GM21529 (cell line): ENCODE data around the gene SYNGR1.

ENCODE experiments used
- ATAC-seq: cut with Tn5 transposase; IDR thresholded peaks from one replicate; pipeline ENCODE4 v1.9.1; 2021; ENCODE audit not compliant: unreplicated experiment

SYNGR1 gene

DNA sequence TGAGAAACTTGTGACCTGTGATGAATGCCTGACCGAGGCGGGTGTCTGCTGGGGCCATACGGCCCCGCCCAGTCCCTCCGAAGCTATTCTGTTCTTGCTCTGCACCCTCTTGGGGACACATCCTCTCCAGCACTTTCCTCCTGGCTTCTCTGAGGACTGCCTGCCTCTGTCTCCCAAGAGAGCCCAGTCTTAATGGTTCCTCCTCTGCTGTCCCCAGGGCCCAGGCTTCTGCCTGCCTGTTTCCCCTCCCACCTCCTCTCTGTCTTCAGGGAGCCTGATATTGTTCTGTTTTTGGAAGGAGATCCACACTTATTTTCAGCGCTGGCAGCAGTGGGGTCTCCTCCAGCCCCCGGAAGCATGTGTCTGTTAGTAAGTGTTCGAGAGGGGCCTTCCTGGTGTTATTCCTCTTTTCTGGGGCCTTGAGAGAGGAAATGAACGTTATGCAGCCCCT is 18.7 kb downstream of the SYNGR1 start:
- ATAC-seq, result no peak

DNA sequence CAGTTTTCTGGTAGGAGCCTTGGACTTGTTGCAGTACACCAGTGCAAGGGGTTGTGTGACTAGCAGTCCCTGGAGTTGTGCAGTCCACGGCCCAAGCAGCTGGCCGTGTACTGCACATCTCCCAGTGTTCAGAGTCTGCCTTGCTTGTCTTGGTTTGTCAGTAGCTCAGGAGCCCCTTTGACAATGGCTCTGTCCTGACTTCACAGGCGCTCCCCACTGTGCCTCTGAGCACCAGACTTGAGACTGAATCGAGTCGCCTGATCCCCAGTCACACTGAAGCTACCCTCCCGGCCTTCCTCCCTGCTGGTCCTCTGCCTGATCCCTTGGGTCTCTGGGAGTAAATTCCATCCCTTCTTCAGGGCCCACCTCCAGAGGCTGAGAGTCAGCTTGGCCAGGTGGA is 19.4 kb downstream of the SYNGR1 start:
- no peak for ATAC-seq

DNA sequence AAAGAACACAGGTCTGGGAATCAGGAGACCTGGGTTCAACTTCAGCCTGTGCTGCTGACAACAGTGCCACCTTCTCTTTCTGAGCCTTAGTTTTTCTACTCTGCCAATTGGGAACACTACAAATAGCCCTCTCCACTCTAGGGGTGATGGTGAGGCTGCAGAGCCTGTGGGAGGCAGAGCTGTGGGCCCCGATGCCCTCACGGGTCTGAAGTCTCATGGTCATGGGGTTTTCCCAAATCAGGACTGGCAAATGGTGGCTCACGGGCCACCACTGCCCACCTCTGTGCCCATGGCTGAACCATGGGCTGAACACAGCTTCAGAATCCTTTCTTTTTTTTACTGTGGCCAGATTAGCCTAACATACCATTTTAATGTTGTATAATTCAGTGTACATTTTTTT is 19.8 kb downstream of the SYNGR1 start:
- ATAC-seq, result no peak

DNA sequence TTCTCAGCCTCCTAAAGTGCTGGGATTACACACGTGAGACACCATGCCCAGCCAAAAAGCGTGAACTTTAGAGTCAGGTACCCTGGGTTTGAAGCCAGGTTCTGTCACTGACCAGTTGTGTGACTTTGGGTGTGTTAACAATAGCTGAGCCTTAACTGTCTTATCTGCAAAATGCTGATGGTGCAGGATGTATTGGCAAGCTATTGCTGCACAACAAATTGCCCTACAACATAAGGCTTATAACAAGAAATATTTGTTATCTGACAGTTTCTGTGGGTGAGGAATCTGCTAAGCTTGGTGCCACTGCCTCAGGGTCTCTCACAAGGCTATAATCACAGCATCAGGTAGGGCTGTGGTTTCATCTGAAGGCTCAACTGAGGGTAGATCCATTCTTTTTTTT is 21.9 kb downstream of the SYNGR1 start:
- no peak for ATAC-seq

DNA sequence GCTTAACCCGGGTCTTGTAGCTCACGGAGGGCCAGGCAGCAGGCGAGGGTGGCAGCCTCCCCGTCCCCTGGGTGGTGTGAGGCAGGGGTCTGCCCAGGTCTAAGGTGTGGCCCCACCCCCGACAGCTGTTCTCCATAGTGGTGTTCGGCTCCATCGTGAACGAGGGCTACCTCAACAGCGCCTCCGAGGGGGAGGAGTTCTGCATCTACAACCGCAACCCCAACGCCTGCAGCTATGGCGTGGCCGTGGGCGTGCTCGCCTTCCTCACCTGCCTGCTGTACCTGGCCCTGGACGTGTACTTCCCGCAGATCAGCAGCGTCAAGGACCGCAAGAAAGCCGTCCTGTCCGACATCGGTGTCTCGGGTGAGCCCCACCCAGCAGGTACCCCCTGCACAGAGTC is 24.4 kb downstream of the SYNGR1 start:
- ATAC-seq, result no peak

DNA sequence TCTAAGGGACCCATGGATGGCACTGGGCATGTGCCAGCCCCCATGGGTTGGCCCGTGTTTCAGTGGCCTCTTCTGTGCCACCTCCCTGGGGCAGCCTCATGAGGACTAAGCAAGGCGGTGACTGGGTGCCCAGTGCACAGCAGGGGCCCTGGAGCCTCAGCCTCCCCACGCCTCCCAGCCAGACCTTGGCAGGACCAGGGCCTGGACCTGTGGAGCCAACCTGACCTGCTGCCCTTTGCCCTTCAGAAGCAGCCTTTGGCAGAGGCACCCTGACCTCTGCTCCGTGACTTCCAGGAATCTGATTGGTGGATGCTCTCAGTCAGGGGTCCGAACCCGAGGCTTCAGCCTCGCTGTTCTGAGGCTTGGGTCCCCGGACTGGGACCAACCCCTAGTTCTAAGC is 25.0 kb downstream of the SYNGR1 start:
- ATAC-seq, result no peak

DNA sequence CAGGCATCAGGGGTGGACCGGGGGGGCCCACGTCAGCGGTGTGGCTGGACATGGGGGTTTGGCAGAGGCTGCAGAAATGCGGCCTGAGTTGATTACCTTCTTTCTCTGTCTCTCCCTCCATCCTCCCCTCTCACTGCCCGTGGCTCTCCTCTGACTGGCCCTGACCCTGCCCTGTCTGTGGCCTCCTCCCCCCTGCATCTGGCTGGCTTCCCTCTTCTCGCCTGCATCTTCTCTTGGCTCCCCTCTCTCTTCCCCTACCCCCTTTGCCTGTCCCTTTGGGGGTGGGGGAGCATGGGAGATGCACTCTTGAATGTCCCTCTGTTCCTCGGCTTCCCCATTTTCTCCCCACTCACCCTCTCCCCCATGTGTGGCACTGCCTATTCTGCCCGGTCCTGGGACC is 25.9 kb downstream of the SYNGR1 start:
- ATAC-seq, result no peak

DNA sequence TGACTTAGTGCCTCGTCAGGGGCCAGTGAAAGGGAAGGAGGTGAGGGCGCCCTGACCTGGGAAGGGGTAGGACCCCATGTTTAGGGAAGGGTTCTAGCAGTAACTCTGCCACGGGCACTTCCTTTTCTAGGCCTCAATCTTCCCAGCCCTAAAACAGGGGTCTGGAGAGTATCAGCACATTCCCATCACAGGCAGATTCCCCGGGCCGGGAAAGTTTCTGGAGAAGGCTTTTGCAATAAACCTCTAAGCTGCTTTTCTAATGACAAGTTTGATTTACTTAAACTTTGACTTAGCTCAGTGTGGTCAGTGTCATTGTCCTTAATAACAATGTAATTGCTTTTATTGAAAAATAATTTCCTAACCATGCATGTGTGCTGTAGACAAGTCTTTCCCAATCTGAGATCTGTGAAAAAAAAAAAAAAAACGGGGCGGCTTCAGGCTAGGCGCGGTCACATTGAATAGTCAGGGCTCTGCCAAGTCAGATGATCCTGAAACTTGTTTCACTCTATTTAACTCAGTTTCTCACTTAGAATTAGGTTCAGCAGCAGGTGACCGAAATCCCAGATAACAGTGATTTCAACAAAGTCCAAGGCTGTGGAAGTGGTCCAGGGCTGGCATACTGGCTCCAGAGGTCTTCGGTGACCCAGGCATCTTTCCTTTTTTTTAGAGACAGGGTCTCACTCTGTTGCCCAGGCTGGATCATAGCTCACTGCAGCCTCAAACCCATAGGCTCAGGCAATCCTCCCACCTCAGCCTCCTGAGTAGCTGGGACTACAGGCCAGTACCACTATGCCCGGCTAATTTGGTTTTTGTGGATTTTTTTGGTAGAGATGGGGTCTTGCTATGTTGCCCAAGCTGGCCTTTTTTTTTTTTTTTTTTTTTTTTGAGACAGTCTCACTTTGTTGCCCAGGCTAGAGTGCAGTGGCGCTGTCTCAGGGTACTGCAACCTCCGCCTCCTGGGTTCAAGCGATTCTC is 30.3 kb downstream of the SYNGR1 start:
- ATAC-seq, result no peak

DNA sequence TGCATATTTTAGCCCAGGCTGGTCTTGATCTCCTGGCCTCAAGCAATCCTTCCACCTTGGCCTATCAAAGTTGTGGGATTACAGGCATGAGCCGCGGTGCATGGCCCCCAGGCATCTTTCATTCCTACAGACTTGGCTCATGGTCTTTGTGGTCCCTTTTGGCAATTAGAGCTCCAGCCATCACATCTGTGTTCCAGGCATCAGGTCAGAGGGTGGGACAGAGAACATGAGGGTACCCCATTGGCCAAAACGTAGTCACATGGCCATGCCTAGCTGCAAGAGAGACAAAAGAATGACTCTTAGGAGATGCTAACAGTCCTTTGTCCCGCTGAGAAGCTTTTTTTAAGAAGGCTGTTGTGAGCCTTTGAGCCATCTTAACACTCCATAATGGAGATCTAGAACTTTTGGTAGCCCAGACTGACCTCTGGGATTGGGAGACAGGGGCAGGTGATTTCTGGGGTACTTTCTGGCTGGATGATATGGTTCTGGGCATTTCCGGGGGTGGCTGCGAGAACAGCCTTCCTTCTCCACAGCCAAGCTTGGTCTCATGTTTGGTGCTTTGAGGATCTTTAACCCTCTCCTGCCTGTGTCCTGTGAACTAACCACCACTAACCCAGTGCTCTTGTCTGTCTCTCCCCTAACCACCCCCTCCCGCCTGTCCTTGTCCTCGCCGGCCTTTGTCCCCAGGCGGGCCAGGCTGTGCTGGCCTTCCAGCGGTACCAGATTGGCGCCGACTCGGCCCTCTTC is 31.4 kb downstream of the SYNGR1 start:
- no peak for ATAC-seq

DNA sequence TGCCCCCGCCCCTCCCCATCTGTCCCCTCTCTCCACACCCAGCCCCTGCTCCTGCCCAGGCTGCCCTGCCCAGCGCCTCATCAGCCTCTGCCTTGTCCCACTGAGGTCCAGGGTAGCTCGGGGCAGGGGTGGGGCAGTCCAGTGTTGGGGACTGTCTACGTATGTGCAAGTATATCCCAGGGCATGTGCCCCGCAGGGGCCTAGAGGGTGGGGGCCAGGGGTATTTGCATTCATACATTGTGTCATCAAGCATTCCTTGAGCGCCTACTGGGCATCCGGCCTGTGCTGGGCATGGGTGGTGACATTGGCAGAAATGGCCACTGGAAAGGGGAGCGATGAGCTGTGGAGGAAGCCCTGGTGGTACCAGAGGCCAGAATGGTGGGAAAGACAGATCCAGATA is 32.1 kb downstream of the SYNGR1 start:
- ATAC-seq, result no peak

DNA sequence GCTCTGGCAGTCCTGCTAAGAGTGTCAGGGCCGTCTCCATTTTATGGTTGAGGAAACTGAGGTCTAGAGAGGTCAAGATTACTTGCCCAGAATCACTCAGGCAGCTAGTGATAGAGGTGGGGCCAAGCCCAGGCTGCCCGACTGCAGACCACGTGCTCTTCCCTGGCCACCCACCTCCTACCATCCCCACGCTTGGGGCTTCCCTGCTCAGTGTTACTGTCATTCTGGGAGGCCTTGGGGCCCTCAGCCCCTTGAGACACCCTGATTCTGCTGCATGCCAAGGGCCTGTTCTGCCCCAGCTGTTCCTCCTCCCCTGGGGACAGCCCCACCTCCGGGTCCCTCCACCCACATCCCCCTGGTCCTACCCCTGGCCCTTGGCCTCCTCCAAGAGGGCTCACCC is 32.6 kb downstream of the SYNGR1 start:
- peak; percentile 61 for ATAC-seq

DNA sequence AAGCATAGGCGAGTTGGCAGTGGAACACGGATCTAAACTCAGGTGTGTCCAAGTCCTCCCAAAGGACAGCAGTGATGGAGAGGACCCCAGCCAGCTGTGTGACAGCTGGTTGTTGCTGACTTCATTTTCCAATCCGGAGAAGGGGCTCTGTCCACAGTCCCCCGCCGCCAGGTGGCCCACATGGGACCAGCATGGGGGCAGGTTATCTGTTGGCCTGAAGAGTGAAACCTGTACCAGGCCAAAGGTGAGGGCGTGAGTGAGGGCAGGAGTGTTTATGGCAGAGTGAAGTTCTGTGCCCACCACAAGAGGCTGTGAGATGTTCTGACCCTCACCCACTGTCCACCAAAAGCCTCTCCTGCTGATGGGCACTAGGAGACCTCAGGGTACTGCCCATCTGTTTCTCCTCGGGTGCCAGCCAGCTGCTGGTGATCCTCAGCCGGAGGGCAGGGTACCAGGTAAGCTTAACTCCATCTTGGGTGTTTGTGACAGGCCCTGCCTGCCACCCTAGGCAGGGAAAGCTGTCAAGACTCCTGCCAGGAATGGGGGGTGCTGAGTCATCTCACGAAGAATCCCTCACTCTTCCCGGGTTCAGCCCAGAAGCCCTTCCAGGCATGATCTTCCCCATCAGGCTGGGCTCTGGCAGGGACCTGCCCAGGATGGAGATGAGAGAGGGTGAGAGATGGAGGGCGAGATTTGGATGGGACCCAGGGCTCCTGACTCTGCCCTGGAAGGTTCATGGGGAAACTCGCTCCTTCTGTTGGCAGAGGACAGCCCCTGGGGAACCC is 34.2 kb downstream of the SYNGR1 start:
- ATAC-seq, result no peak

DNA sequence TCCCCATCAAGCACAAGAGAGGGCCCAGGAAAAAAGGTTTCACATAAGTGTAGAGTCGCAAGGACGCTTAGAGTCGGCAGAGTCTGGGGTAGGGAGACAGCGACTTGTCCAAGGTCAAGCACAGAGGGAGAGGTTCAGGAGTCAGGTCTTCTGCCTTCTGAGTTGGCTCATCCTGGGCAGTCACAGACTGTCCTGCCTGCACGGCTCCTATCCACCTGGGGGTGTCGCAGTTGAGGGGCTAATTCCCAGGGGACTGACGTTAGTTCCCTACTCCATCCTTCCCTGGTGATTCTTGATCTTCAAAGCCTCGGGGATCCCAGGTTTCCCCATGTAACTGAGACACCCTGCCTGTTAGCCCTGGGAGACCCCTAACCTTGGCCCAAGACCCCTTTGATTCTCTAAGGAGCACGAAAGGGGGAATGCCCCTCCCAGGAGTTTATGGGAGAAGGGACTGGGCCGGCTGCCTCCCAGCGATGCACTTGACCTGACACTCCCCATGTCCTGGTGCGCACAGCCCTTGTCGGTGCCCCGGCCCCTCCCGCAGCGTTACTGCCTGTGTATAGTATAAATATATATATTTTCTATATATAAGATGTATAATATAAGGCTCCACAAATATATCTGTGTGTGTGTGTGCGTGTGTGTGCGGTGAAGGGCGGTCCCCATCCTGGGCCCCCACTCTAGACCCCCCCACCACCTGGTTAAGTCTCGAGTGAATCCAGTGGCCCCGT is 35.1 kb downstream of the SYNGR1 start:
- no peak for ATAC-seq

DNA sequence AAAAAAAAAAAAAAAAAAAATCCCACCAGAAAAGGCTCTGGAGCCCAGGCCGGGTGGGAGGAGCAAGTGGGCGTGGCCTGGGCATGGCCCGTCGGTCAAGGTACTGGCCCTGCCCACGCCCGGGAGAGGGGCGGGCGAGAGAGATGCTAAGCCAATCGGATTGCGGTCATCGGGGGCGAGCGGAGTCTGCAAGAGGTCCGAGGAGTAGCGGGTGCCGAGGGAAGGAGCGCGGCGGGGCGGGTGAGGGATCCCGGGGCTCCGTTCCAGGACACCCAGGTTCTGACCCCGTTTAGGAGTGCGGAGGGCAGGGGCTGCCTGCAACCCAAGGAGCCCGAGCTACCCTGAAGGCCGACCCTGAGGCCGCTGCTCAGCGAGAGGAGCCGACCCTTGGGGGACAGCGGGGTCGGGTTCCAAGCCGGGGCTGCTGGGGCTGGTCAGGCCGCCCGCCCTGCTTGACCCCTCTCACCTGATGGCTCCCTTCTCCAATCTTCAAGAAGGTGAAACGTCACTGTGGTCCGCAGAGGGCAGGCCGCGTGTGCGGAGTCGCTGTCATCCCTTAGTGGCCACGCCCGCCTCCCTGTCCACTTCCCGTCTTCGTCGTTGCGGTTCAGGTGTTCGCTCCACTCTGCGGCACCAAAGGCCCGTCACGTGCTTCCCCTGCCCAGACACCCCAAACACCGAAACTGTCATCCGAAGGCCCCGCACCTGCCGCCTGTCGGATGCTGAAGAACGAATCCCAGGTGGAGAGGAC is 38.6 kb downstream of the SYNGR1 start:
- ATAC-seq, result peak; percentile 63

DNA sequence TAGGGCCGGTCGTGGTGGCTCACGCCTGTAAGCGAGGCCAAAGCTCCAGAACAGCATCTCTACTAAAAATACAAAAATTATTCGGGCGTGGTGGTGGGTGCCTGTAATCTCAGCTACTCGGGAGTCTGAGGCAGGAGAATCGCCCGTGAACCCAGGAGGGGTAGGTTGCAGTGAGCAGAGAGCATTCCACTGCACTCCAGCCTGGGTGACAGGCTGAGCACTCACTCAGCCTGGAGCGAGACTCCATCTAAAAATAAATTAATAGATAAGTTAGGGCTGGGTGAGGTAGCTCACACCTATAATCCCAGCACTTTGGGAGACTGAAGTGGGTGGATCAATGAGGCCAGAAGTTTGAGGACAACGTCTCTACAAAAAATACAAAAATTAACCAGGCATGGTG is 39.6 kb downstream of the SYNGR1 start:
- ATAC-seq, result no peak

DNA sequence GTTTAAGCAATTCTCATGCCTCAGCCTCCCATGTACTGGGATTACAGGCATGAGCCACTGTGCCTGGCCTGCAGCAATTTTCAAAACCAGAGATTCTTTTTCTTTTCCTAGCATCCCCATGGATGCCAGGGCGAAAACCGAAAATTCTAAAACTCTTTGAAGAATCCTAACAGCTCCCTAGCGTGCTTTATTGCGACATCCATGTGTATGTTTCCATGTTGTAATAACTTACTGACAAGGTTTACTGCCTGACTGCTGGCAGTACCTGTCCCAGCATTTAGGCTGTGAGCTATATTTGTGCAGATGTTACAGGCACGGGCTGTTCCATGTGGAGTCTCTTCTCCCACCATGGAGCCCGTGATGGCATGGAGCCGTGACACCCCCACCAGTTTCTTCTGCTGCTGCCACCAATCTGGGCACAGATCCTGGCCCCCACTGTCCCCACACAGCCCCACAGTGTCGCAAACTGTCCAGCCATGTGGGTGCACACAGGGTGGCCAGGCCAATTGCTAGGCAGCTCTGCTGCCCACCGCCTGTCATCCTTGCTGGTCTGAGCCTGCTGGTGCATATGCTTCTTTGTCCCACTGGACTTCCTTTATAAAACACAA is 42.7 kb downstream of the SYNGR1 start:
- no peak for ATAC-seq

DNA sequence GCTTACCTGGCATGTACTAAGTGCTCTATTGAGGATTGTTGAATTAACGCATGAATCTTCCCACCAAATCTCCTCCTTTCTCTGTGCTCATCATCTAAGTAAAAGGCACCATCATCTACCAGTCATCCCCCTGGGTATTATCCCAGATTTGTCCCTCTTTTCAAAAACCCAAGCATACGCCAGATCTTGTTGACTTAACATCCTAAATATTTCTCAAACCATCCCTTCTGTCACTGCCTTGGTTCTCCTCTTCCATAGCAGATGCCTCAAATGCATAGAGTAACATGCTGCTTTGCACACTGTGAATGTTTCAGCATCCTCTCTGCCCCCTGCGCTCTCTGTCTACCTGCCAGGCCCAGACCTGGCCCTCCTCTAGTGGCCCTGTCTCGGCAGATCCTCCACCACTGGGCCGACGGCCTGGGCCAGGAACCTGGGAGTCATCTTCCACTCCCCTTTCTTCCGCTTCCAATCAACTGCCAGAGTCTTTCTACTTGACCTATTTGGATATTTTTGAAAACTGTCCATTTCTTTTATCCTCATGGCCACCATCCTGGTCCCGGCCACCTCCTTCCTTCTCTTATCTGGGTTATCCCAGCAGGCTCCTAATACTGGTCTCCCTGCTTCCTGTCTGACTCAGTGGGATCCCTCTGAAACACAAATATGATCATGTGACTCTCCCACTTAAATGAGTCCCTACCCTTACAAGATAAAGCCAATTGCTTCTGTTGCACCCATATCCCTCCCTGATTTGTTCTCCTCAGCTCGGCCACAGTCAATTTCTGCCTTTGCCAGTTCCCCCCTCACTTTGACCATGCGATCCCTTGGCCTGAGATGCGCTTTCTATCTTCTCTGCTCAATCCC is 46.4 kb downstream of the SYNGR1 start:
- ATAC-seq, result no peak

DNA sequence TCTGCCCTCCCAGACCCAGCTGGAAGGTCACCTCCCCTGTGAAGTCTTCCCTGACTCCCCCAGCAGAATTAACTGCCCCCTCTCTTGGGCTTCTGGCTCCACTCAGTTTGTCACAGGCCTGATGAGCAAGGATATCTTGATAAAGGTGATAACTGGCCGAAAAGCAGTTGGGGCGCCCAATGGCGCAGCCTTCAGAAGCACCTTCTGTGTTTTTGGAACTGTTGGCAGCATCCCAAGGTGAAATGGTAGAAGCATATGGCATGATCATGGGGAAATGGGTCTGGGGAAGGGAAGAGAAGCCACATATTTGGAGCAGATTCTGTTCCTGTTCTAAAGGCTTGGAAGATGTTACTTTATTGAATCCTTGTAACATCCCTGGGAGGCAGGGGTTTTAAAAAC is 47.0 kb downstream of the SYNGR1 start:
- no peak for ATAC-seq

DNA sequence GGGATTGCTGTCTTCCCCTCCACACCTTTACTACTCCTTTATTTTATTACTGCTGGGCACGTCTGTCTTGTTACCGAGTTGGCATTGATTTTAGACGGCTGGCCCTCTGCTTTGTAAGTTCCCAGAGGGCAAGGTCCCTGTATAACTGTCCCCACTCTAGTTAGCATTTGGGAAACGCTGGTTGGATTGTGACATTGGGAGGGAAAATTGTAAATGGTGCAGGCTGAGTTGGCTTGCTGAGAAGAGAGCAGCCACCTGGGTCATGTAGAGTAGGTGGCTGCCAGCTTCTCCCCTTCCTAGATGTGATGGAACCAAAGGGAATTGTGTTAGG is 51.5 kb downstream of the SYNGR1 start:
- ATAC-seq, result no peak
